IMR-90 (cell line): ENCODE data around the gene TP63. TPM values are rescaled to one million over a fixed set of nuclear protein-coding genes. Genes with fewer than 3 reads are reported as not detected.

Source experiments
- ATAC-seq: fragments of 200-7000 bp; cut with Tn5 transposase; 2 replicates; pipeline ENCODE4 v1.9.1; 2020; ENCODE audit warnings: low read depth, mild to moderate bottlenecking, moderate library complexity
- BruUV-seq: library from RNA; stranded (reverse); fragments of 400-500 nt; replicated peaks from 2 replicates; lab custom pipeline; 2021; lab: Mats Ljungman, UMichigan
- CTCF ChIA-PET: fragments of 300-600 bp; formaldehyde crosslinking; extraction: SDS; loops from one replicate; lab custom pipeline; 2021; ENCODE audit warnings: antibody characterized with exemption; lab: Yijun Ruan, JAX
- POLR2A ChIA-PET: fragments of 300-600 bp; sonication (Branson Sonifier 250); formaldehyde crosslinking; loops from one replicate; lab custom pipeline; 2022; ENCODE audit warnings: antibody characterized with exemption; ENCODE audit not compliant: unreplicated experiment; lab: Charles Lee
- DNase-seq: peaks from one replicate; pipeline ENCODE4 v3.0.0; 2013
- H2AFZ ChIP-seq: replicated peaks from 2 replicates; pipeline ENCODE3; 2013; ENCODE audit warnings: low read length, mild to moderate bottlenecking; ENCODE audit not compliant: poor library complexity
- H2AK5ac ChIP-seq: 2 replicates; pipeline ENCODE4 v1.6.1; 2013; ENCODE audit warnings: low read depth, low read length, inconsistent platforms
- H2AK9ac ChIP-seq: replicated peaks from 2 replicates; pipeline ENCODE3; 2013; ENCODE audit warnings: mild to moderate bottlenecking, low read depth, low read length, moderate library complexity; ENCODE audit not compliant: poor library complexity
- H2BK120ac ChIP-seq: 2 replicates; pipeline ENCODE4 v1.6.1; 2013; ENCODE audit warnings: low read depth, low read length, inconsistent platforms
- H2BK15ac ChIP-seq: 3 replicates; pipeline ENCODE4 v1.6.1; 2013; ENCODE audit warnings: low read depth, low read length, inconsistent platforms
- H2BK20ac ChIP-seq: 2 replicates; pipeline ENCODE4 v1.6.1; 2013; ENCODE audit warnings: low read depth, mild to moderate bottlenecking, inconsistent platforms, low read length, moderate library complexity
- H2BK5ac ChIP-seq: 2 replicates; pipeline ENCODE4 v1.6.1; 2013; ENCODE audit warnings: mild to moderate bottlenecking, low read depth, low read length, inconsistent platforms; ENCODE audit not compliant: poor library complexity, severe bottlenecking
- H3K14ac ChIP-seq: replicated peaks from 2 replicates; pipeline ENCODE4 v1.6.1; 2013; ENCODE audit warnings: low read depth, low read length, inconsistent platforms
- H3K18ac ChIP-seq: 2 replicates; pipeline ENCODE4 v1.6.1; 2013; ENCODE audit warnings: low read depth, low read length, control low read depth
- H3K23ac ChIP-seq: 2 replicates; pipeline ENCODE4 v1.6.1; 2013; ENCODE audit warnings: low read depth, low read length, inconsistent platforms
- H3K27ac ChIP-seq: 2 replicates; pipeline ENCODE4 v1.5.1; 2013; ENCODE audit warnings: mild to moderate bottlenecking, control low read depth, low read length; ENCODE audit not compliant: insufficient read depth
- H3K27me3 ChIP-seq: 2 replicates; pipeline ENCODE4 v1.6.1; 2013; ENCODE audit warnings: low read length; ENCODE audit not compliant: control insufficient read depth, insufficient read depth
- H3K36me3 ChIP-seq: 2 replicates; pipeline ENCODE4 v1.6.1; 2013; ENCODE audit warnings: low read length, mixed read lengths; ENCODE audit not compliant: control insufficient read depth, insufficient read depth
- H3K4ac ChIP-seq: 2 replicates; pipeline ENCODE4 v1.6.1; 2013; ENCODE audit warnings: low read depth, low read length, inconsistent platforms
- H3K4me1 ChIP-seq: 2 replicates; pipeline ENCODE4 v1.6.1; 2013; ENCODE audit warnings: low read length, mixed read lengths; ENCODE audit not compliant: control insufficient read depth, insufficient read depth
- H3K4me2 ChIP-seq: 2 replicates; pipeline ENCODE4 v1.6.1; 2013; ENCODE audit warnings: low read depth, mild to moderate bottlenecking, control low read depth, low read length, moderate library complexity
- H3K4me3 ChIP-seq: 2 replicates; pipeline ENCODE4 v1.5.1; 2013; ENCODE audit warnings: low read depth, mild to moderate bottlenecking, control low read depth, low read length, moderate library complexity; ENCODE audit not compliant: insufficient read depth
- H3K56ac ChIP-seq: 2 replicates; pipeline ENCODE4 v1.6.1; 2013; ENCODE audit warnings: low read length, inconsistent platforms; ENCODE audit not compliant: insufficient read depth; ENCODE audit errors: extremely low read depth
- H3K79me1 ChIP-seq, 2 experiments: 2 replicates each; pipeline ENCODE4 v1.6.1; 2013; ENCODE audit warnings: low read length in 2 of 2, inconsistent platforms in 1 of 2, low read depth in 1 of 2
- H3K9ac ChIP-seq: 2 replicates; pipeline ENCODE4 v1.6.1; 2013; ENCODE audit warnings: low read depth, low read length, control low read depth
- H3K9me1 ChIP-seq: 2 replicates; pipeline ENCODE4 v1.6.1; 2013; ENCODE audit warnings: low read length, inconsistent platforms; ENCODE audit not compliant: insufficient read depth
- H3K9me3 ChIP-seq: 2 replicates; pipeline ENCODE4 v1.6.1; 2013; ENCODE audit warnings: low read length; ENCODE audit not compliant: control insufficient read depth, insufficient read depth
- H4K20me1 ChIP-seq: 2 replicates; pipeline ENCODE4 v1.6.1; 2013; ENCODE audit warnings: low read length, inconsistent platforms; ENCODE audit not compliant: insufficient read depth
- H4K5ac ChIP-seq: 2 replicates; pipeline ENCODE4 v1.6.1; 2013; ENCODE audit warnings: mild to moderate bottlenecking, low read depth, low read length, control low read depth
- H4K8ac ChIP-seq, 2 experiments: 2 replicates each; pipeline ENCODE4 v1.6.1; 2013; ENCODE audit warnings: low read depth in 2 of 2, low read length in 2 of 2, control low read depth in 1 of 2, inconsistent platforms in 1 of 2
- H4K91ac ChIP-seq: 2 replicates; pipeline ENCODE4 v1.6.1; 2013; ENCODE audit warnings: low read depth, low read length, inconsistent platforms; ENCODE audit not compliant: insufficient read depth
- CEBPB ChIP-seq: IDR thresholded peaks from 2 replicates; pipeline ENCODE4 v1.6.1; 2012; ENCODE audit warnings: low read depth, low read length, improper control_type of control experiment
- FOS ChIP-seq: fragments of 150-350 bp; IDR thresholded peaks from 2 replicates; pipeline ENCODE4 v1.6.1; 2016; ENCODE audit warnings: low read depth, low read length
- MAFK ChIP-seq: IDR thresholded peaks from 2 replicates; pipeline ENCODE4 v1.6.1; 2012; ENCODE audit warnings: low read depth, low read length, improper control_type of control experiment
- MAZ ChIP-seq: IDR thresholded peaks from 2 replicates; pipeline ENCODE4 v1.6.1; 2012; ENCODE audit warnings: low read depth, mild to moderate bottlenecking, low read length, improper control_type of control experiment, moderate library complexity, borderline replicate concordance
- RAD21 ChIP-seq: IDR thresholded peaks from 2 replicates; pipeline ENCODE4 v1.6.1; 2012; ENCODE audit warnings: low read length, improper control_type of control experiment
- RCOR1 ChIP-seq: IDR thresholded peaks from 2 replicates; pipeline ENCODE4 v1.6.1; 2012; ENCODE audit warnings: mild to moderate bottlenecking, low read length, improper control_type of control experiment; ENCODE audit not compliant: insufficient replicate concordance
- SMC3 ChIP-seq: fragments of 150-350 bp; IDR thresholded peaks from 2 replicates; pipeline ENCODE4 v1.6.1; 2016; ENCODE audit warnings: low read depth, mild to moderate bottlenecking, antibody characterized with exemption, low read length, moderate library complexity
- WGBS, 2 experiments: methylation state at CpG; one replicate each; pipeline versions ENCODE4 v1.1.5 to v1.1.7; 2013; ENCODE audit warnings: missing lambda C conversion rate in 2 of 2; ENCODE audit not compliant: insufficient read length in 1 of 2; ENCODE audit errors: extremely low coverage in 2 of 2; 5-methylcytosine and 5-hydroxymethylcytosine counted together
- dilution Hi-C: fragments of 300-500 bp; cut with HindIII; formaldehyde crosslinking; loops from one replicate; pipeline ENCODE4 v1.14.3; 2018; ENCODE audit warnings: low sequenced_read_pairs; ENCODE audit not compliant: unreplicated experiment
- in situ Hi-C: fragments of 300-500 bp; cut with MboI; formaldehyde crosslinking; loops from 3 replicates; pipeline ENCODE4 v1.14.3; 2019; ENCODE audit warnings: low sequenced_read_pairs, inconsistent platforms, mixed read lengths
- intact Hi-C: fragments of 100-400 bp; cut with micrococcal nuclease; formaldehyde crosslinking; loops from 2 replicates; pipeline ENCODE4 v1.10.0; 2022
- polyA plus RNA-seq, 3 experiments: library from polyadenylated mRNA; depleted of rRNA; stranded (reverse); fragments of >200 nt; gene quantifications; 2 replicates each; pipeline ENCODE4 v1.2.3, GENCODE V29; 2012; ENCODE audit warnings: low replicate concordance in 1 of 3
- total RNA-seq: library from RNA; depleted of rRNA; stranded (reverse); fragments of >200 nt; gene quantifications from 2 replicates; pipeline ENCODE4 v1.2.3, GENCODE V29; 2012
- TF ChIP-seq, protein P1 (sequence below): conservative IDR thresholded peaks from 2 replicates; pipeline ENCODE4 v1.5.1; 2012; ENCODE audit warnings: mild to moderate bottlenecking, low read depth, low read length, improper control_type of control experiment

Gene TP63
- total and polyA plus RNA-seq, 2 of the 4 experiments (the other 2 are of a cell fraction), result not detected

DNA sequence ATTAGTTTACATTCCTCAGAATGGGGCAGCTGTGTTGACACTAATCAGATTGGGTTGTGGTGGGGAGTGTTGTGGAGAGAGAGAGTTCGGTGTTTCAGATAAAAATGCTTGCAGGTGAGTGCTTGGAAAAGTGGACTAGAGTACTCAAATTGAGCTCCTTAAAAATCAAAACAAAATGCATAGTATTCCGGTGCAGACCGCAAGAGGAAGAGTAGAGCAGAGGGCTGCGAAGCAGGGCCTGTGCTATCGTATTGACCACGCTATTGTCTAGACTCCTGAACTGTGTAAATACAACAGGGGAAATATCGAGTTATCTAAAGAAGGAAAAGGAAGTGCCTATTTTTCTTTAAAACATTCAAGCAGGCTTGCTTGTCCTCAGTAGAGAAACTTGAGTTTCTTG, 159.5 kb downstream of the TP63 start:
- no peak for DNase-seq
- no peak overlapping the region for H2BK120ac ChIP-seq
- BruUV-seq, result no TSS peak
- no peak overlapping the region for H4K8ac ChIP-seq
- no peaks in the 10 kb centered on the region for H4K20me1 ChIP-seq
- in situ Hi-C loops, result no loop called here
- no peak overlapping the region for H2BK5ac ChIP-seq
- 89% methylated on average over 5 of the region's 7 CpGs; no CpG with 5 or more reads in 1 of the 2 experiments for WGBS, 2 experiments
- H3K27ac ChIP-seq, result no peak overlapping the region
- no peak overlapping the region for H2AK5ac ChIP-seq
- H3K36me3 ChIP-seq, result no peaks in the 10 kb centered on the region
- no peak overlapping the region for H3K18ac ChIP-seq
- TF ChIP-seq, protein P1, sequence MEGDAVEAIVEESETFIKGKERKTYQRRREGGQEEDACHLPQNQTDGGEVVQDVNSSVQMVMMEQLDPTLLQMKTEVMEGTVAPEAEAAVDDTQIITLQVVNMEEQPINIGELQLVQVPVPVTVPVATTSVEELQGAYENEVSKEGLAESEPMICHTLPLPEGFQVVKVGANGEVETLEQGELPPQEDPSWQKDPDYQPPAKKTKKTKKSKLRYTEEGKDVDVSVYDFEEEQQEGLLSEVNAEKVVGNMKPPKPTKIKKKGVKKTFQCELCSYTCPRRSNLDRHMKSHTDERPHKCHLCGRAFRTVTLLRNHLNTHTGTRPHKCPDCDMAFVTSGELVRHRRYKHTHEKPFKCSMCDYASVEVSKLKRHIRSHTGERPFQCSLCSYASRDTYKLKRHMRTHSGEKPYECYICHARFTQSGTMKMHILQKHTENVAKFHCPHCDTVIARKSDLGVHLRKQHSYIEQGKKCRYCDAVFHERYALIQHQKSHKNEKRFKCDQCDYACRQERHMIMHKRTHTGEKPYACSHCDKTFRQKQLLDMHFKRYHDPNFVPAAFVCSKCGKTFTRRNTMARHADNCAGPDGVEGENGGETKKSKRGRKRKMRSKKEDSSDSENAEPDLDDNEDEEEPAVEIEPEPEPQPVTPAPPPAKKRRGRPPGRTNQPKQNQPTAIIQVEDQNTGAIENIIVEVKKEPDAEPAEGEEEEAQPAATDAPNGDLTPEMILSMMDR, result no peak
- TF ChIP-seq RCOR1 (no peak), FOS (no peak), CEBPB (no peak), MAZ (no peak), RAD21 (no peak), SMC3 (no peak), MAFK (no peak)
- H3K9me3 ChIP-seq, result no peaks in the 10 kb centered on the region
- no peak for ATAC-seq
- no peak overlapping the region for H3K4me3 ChIP-seq
- H4K91ac ChIP-seq, result no peak overlapping the region
- no peak overlapping the region for H3K4me2 ChIP-seq
- H3K27me3 ChIP-seq, result peaks cover 3% of the 10 kb centered on the region; the same call in 1 of the 2 replicates
- no peak overlapping the region for H3K56ac ChIP-seq
- H2AFZ ChIP-seq, result no peak overlapping the region
- H2BK20ac ChIP-seq, result no peak overlapping the region
- no peaks in the 10 kb centered on the region for H3K79me1 ChIP-seq
- no peak overlapping the region for H3K14ac ChIP-seq
- H3K4me1 ChIP-seq, result no peaks in the 10 kb centered on the region
- H2AK9ac ChIP-seq, result no peak overlapping the region
- dilution Hi-C loops, result no loop called here
- H3K9me1 ChIP-seq, result no peaks in the 10 kb centered on the region
- intact Hi-C loops, result no loop called here
- no peak overlapping the region for H3K4ac ChIP-seq
- no peak overlapping the region for H3K23ac ChIP-seq
- H3K9ac ChIP-seq, result no peak overlapping the region
- H4K5ac ChIP-seq, result no peak overlapping the region
- CTCF ChIA-PET, result no interaction called here
- no peak overlapping the region for H2BK15ac ChIP-seq
- POLR2A ChIA-PET, result no interaction called here
